GM12878 (cell line): ENCODE results near the gene ERFL. TPM values are rescaled to one million over a fixed set of nuclear protein-coding genes. Genes with fewer than 3 reads are reported as not detected.

Experiments used
- EP300 ChIP-seq, 2 experiments: fragments of 150-350 bp in 1 of 2; IDR thresholded peaks; 2 replicates each; pipeline ENCODE4 v1.6.1; 2011 to 2012; ENCODE audit warnings: low read depth in 2 of 2, low read length in 2 of 2, borderline replicate concordance in 1 of 2, improper control_type of control experiment in 1 of 2, inconsistent platforms in 1 of 2; ENCODE audit not compliant: control insufficient read depth in 1 of 2
- KLF5 ChIP-seq: fragments of 450-650 bp; IDR thresholded peaks from 2 replicates; pipeline ENCODE4 v1.6.1; 2014; ENCODE audit warnings: mild to moderate bottlenecking; ENCODE audit not compliant: partially characterized antibody
- MEF2B ChIP-seq: fragments of 450-650 bp; IDR thresholded peaks from 2 replicates; pipeline ENCODE4 v1.6.1; 2018; ENCODE audit warnings: mild to moderate bottlenecking, moderate library complexity; ENCODE audit not compliant: partially characterized antibody, poor library complexity, severe bottlenecking
- MYB ChIP-seq: fragments of 150-350 bp; IDR thresholded peaks from 2 replicates; pipeline ENCODE4 v1.6.1; 2014; ENCODE audit warnings: mild to moderate bottlenecking, low read depth, low read length, borderline replicate concordance
- NR2C1 ChIP-seq: fragments of 450-650 bp; IDR thresholded peaks from 2 replicates; pipeline ENCODE4 v1.6.1; 2017; ENCODE audit warnings: antibody characterized with exemption, mild to moderate bottlenecking, moderate library complexity
- POLR2A ChIP-seq: IDR thresholded peaks from 2 replicates; pipeline ENCODE4 v1.6.1; 2011; ENCODE audit warnings: low read depth, mild to moderate bottlenecking, low read length
- POLR2AphosphoS5 ChIP-seq: IDR thresholded peaks from 2 replicates; pipeline ENCODE4 v1.6.1; 2011; ENCODE audit warnings: mild to moderate bottlenecking, low read length, inconsistent platforms
- RAD51 ChIP-seq: fragments of 450-650 bp; IDR thresholded peaks from 2 replicates; pipeline ENCODE4 v1.6.1; 2016; ENCODE audit warnings: moderate library complexity, mild to moderate bottlenecking, inconsistent platforms
- SP1 ChIP-seq: IDR thresholded peaks from one replicate; pipeline ENCODE4 v1.6.1; 2011; ENCODE audit warnings: low read depth, low read length
- SUZ12 ChIP-seq: fragments of 200-600 bp; sonication (generic); IDR thresholded peaks from one replicate; pipeline ENCODE4 v1.6.1; 2018; ENCODE audit warnings: antibody characterized with exemption, mild to moderate bottlenecking; ENCODE audit not compliant: unreplicated experiment
- YY1 ChIP-seq: IDR thresholded peaks from 2 replicates; pipeline ENCODE4 v1.6.1; 2011; ENCODE audit warnings: low read depth, mild to moderate bottlenecking, low read length
- polyA plus RNA-seq, 11 experiments: library from polyadenylated mRNA; depleted of rRNA in 4 of 11; unstranded in 6 of 11; stranded (reverse) in 5 of 11; fragments of >200 nt; fragmentation: Nextera tagmentation in 4 of 11; fragmentation: Illumina TruSeq in 1 of 11; extraction: Ambion mirVana in 4 of 11; extraction: Trizol in 1 of 11; gene quantifications; 1 replicate in 1 of 11; 2 replicates in 10 of 11; pipeline versions ENCODE4 v1.2.1 to v1.2.3, GENCODE V29; 2011 to 2016; ENCODE audit warnings: inconsistent platforms in 2 of 11, missing spikeins in 2 of 11, low read depth in 1 of 11
- total RNA-seq, 4 experiments: library from RNA; depleted of rRNA in 3 of 4; stranded (reverse); fragments of >200 nt in 3 of 4; fragmentation: Illumina TruSeq in 1 of 4; extraction: Trizol in 1 of 4; gene quantifications; 2 replicates each; pipeline versions ENCODE4 v1.2.1 to v1.2.3, GENCODE V29; 2013 to 2021
- TF ChIP-seq, protein P1 (sequence below): fragments of 450-650 bp; IDR thresholded peaks from 2 replicates; pipeline ENCODE4 v1.6.1; 2014; ENCODE audit warnings: mild to moderate bottlenecking
- TF ChIP-seq, protein P2 (sequence below): fragments of 450-650 bp; IDR thresholded peaks from 2 replicates; pipeline ENCODE4 v1.6.1; 2017; ENCODE audit warnings: antibody characterized with exemption, mild to moderate bottlenecking, moderate library complexity
- TF ChIP-seq, protein P3 (sequence below): IDR thresholded peaks from 2 replicates; pipeline ENCODE4 v1.6.1; 2012; ENCODE audit warnings: low read depth, low read length, improper control_type of control experiment
- TF ChIP-seq, protein P4 (sequence below): fragments of 450-650 bp; IDR thresholded peaks from 2 replicates; pipeline ENCODE4 v1.6.1; 2017; ENCODE audit warnings: borderline replicate concordance
- TF ChIP-seq, protein P5 (sequence below): fragments of 450-650 bp; IDR thresholded peaks from 2 replicates; pipeline ENCODE4 v1.6.1; 2017; ENCODE audit warnings: mild to moderate bottlenecking, low read depth, inconsistent platforms; ENCODE audit not compliant: poor library complexity, severe bottlenecking

The ERFL gene
- total and polyA plus RNA-seq, 10 of the 15 experiments (the other 5 are each of a cell fraction or from before 2014, with no cell fraction given) = 0.04 to 0.10 (median 0.05) TPM; not detected in 7

DNA sequence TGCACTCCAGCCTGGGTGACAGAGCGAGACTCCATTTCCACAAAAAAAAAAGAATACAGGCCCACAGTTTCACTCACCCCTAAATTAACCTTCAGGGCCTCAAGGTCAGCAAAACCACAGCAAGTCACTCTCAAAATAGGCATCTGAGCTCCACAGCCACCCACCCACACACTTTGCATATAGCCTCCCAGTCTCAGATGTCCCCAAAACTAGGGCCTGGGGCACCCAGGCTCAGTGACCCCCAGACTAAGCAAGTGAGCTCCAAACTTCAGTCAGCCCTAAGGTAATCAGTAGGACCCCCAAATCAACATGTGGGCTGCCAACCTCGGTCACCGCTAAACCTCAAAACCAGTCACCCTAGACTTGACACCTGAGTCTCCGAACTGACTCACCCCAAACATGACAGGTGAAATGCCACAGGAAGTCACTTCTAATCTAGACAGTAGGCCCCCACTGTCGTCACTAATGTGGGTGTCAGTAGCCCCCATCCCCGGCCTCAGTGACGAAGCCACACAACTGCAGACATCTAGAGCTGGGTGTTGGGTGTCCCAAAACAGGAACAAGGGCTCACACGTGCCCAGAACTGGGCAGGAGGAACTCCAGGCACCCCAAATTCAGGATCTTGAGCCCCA is 17.0 kb upstream of the ERFL start (continued):
- TF ChIP-seq MEF2B (peak; percentile 98), SP1 (peak; percentile 57), EP300 (IDR thresholded peaks at IDR 0.05; ENCODE audit: borderline replicate concordance in 1 of 2, control insufficient read depth in 1 of 2, low read depth in 2 of 2, low read length in 2 of 2) (peak; percentile 96 to 98), MYB (peak; percentile 65; the same call in 1 of the 2 replicates), RAD51 (peak; percentile 76), POLR2A (peak; percentile 54), SUZ12 (no peak), NR2C1 (peak; percentile 63), POLR2AphosphoS5 (peak; percentile 49; the same call in 1 of the 2 replicates), KLF5 (peak; percentile 94), YY1 (peak; percentile 30; the same call in 1 of the 2 replicates)
- TF ChIP-seq, protein P1, sequence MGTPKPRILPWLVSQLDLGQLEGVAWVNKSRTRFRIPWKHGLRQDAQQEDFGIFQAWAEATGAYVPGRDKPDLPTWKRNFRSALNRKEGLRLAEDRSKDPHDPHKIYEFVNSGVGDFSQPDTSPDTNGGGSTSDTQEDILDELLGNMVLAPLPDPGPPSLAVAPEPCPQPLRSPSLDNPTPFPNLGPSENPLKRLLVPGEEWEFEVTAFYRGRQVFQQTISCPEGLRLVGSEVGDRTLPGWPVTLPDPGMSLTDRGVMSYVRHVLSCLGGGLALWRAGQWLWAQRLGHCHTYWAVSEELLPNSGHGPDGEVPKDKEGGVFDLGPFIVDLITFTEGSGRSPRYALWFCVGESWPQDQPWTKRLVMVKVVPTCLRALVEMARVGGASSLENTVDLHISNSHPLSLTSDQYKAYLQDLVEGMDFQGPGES = no peak
- TF ChIP-seq, protein P2, sequence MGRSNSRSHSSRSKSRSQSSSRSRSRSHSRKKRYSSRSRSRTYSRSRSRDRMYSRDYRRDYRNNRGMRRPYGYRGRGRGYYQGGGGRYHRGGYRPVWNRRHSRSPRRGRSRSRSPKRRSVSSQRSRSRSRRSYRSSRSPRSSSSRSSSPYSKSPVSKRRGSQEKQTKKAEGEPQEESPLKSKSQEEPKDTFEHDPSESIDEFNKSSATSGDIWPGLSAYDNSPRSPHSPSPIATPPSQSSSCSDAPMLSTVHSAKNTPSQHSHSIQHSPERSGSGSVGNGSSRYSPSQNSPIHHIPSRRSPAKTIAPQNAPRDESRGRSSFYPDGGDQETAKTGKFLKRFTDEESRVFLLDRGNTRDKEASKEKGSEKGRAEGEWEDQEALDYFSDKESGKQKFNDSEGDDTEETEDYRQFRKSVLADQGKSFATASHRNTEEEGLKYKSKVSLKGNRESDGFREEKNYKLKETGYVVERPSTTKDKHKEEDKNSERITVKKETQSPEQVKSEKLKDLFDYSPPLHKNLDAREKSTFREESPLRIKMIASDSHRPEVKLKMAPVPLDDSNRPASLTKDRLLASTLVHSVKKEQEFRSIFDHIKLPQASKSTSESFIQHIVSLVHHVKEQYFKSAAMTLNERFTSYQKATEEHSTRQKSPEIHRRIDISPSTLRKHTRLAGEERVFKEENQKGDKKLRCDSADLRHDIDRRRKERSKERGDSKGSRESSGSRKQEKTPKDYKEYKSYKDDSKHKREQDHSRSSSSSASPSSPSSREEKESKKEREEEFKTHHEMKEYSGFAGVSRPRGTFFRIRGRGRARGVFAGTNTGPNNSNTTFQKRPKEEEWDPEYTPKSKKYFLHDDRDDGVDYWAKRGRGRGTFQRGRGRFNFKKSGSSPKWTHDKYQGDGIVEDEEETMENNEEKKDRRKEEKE = no peak
- TF ChIP-seq, protein P3, sequence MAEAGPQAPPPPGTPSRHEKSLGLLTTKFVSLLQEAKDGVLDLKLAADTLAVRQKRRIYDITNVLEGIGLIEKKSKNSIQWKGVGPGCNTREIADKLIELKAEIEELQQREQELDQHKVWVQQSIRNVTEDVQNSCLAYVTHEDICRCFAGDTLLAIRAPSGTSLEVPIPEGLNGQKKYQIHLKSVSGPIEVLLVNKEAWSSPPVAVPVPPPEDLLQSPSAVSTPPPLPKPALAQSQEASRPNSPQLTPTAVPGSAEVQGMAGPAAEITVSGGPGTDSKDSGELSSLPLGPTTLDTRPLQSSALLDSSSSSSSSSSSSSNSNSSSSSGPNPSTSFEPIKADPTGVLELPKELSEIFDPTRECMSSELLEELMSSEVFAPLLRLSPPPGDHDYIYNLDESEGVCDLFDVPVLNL = no peak
- TF ChIP-seq, protein P4, sequence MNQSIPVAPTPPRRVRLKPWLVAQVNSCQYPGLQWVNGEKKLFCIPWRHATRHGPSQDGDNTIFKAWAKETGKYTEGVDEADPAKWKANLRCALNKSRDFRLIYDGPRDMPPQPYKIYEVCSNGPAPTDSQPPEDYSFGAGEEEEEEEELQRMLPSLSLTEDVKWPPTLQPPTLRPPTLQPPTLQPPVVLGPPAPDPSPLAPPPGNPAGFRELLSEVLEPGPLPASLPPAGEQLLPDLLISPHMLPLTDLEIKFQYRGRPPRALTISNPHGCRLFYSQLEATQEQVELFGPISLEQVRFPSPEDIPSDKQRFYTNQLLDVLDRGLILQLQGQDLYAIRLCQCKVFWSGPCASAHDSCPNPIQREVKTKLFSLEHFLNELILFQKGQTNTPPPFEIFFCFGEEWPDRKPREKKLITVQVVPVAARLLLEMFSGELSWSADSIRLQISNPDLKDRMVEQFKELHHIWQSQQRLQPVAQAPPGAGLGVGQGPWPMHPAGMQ = 0 out of 2 replicates have a peak, but pooled peaks have one; percentile 52
- TF ChIP-seq, protein P5, sequence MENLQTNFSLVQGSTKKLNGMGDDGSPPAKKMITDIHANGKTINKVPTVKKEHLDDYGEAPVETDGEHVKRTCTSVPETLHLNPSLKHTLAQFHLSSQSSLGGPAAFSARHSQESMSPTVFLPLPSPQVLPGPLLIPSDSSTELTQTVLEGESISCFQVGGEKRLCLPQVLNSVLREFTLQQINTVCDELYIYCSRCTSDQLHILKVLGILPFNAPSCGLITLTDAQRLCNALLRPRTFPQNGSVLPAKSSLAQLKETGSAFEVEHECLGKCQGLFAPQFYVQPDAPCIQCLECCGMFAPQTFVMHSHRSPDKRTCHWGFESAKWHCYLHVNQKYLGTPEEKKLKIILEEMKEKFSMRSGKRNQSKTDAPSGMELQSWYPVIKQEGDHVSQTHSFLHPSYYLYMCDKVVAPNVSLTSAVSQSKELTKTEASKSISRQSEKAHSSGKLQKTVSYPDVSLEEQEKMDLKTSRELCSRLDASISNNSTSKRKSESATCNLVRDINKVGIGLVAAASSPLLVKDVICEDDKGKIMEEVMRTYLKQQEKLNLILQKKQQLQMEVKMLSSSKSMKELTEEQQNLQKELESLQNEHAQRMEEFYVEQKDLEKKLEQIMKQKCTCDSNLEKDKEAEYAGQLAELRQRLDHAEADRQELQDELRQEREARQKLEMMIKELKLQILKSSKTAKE = peak; percentile 99
- TF ChIP-seq, all 136 proteins: peak for 78
